Mucosa of rectum (tissue), 2 donors: ENCODE data around the gene WNT9B.

ENCODE experiments used
- H3K27ac ChIP-seq, 2 donors: one replicate each; pipeline ENCODE4 v1.7.0; 2013; ENCODE audit warnings: inconsistent platforms in 2 of 2, low read depth in 2 of 2, low read length in 2 of 2
- H3K27me3 ChIP-seq, 2 donors: one replicate each; pipeline ENCODE4 v1.7.0; 2013; ENCODE audit warnings: low read length in 2 of 2; ENCODE audit not compliant: control insufficient read depth in 2 of 2, insufficient read depth in 2 of 2
- H3K36me3 ChIP-seq, 2 donors: one replicate each; pipeline ENCODE4 v1.7.0; 2013; ENCODE audit warnings: low read length in 2 of 2; ENCODE audit not compliant: control insufficient read depth in 2 of 2, insufficient read depth in 2 of 2
- H3K4me1 ChIP-seq, 2 donors: one replicate each; pipeline ENCODE4 v1.7.0; 2013; ENCODE audit warnings: low read length in 2 of 2, mild to moderate bottlenecking in 1 of 2; ENCODE audit not compliant: control insufficient read depth in 2 of 2, insufficient read depth in 2 of 2
- H3K4me3 ChIP-seq, 2 donors: one replicate each; pipeline ENCODE4 v1.7.0; 2013; ENCODE audit warnings: low read length in 2 of 2
- H3K9ac ChIP-seq, 2 donors: one replicate each; pipeline ENCODE4 v1.7.0; 2013; ENCODE audit warnings: low read length in 2 of 2, low read depth in 1 of 2, mild to moderate bottlenecking in 1 of 2
- H3K9me3 ChIP-seq, 2 donors: one replicate each; pipeline ENCODE4 v1.7.0; 2013; ENCODE audit warnings: low read length in 2 of 2; ENCODE audit not compliant: control insufficient read depth in 2 of 2
- donor health status: healthy.
- donor health status: Normal muscosa, but diverticular disease.

The WNT9B gene

GRCh38 chr17:46822388-46822921 is 28.9 kb upstream of the WNT9B start:
- H3K27ac ChIP-seq: no peak overlapping the region
- H3K27me3 ChIP-seq: peaks cover 41 to 45% of the 10 kb centered on the region in 2 donors
- no peaks in the 10 kb centered on the region for H3K36me3 ChIP-seq
- H3K4me1 ChIP-seq: no peaks in the 10 kb centered on the region
- H3K9me3 ChIP-seq: no peaks in the 10 kb centered on the region
- H3K9ac ChIP-seq: no peak overlapping the region
- no peak overlapping the region for H3K4me3 ChIP-seq

GRCh38 chr17:46823657-46824056 is 27.7 kb upstream of the WNT9B start:
- no peak overlapping the region for H3K4me3 ChIP-seq
- H3K27ac ChIP-seq: no peak overlapping the region
- H3K4me1 ChIP-seq: no peaks in the 10 kb centered on the region
- H3K36me3 ChIP-seq: no peaks in the 10 kb centered on the region
- H3K9me3 ChIP-seq: no peaks in the 10 kb centered on the region
- H3K27me3 ChIP-seq: peaks cover 36 to 40% of the 10 kb centered on the region in 2 donors
- H3K9ac ChIP-seq: no peak overlapping the region

GRCh38 chr17:46826116-46826515 is 25.3 kb upstream of the WNT9B start:
- Histone ChIP-seq H3K27me3 (peaks cover 14 to 17% of the 10 kb centered on the region in 2 donors), H3K9me3 (no peaks in the 10 kb centered on the region), H3K27ac (no peak overlapping the region), H3K4me3 (no peak overlapping the region), H3K4me1 (no peaks in the 10 kb centered on the region), H3K9ac (no peak overlapping the region), H3K36me3 (no peaks in the 10 kb centered on the region)

GRCh38 chr17:46827274-46827673 is 24.1 kb upstream of the WNT9B start:
- no peaks in the 10 kb centered on the region for H3K36me3 ChIP-seq
- peaks cover 4 to 7% of the 10 kb centered on the region in 2 donors for H3K27me3 ChIP-seq
- H3K27ac ChIP-seq: no peak overlapping the region
- H3K4me3 ChIP-seq: no peak overlapping the region
- no peaks in the 10 kb centered on the region for H3K9me3 ChIP-seq
- H3K4me1 ChIP-seq: no peaks in the 10 kb centered on the region
- H3K9ac ChIP-seq: no peak overlapping the region

- H3K9me3 ChIP-seq: no peaks in the 10 kb centered on the region
- H3K9ac ChIP-seq: no peak overlapping the region
- no peaks in the 10 kb centered on the region for H3K36me3 ChIP-seq
- H3K4me3 ChIP-seq: no peak overlapping the region
- H3K27me3 ChIP-seq: peaks cover 0 to 2% of the 10 kb centered on the region in 2 donors
- no peak overlapping the region for H3K27ac ChIP-seq
- H3K4me1 ChIP-seq: no peaks in the 10 kb centered on the region
Measured at GRCh38 chr17:46831573-46832330, 19.6 kb upstream of the WNT9B start.

- Histone ChIP-seq H3K36me3 (no peaks in the 10 kb centered on the region), H3K4me3 (no peak overlapping the region), H3K9ac (no peak overlapping the region), H3K9me3 (no peaks in the 10 kb centered on the region), H3K4me1 (no peaks in the 10 kb centered on the region), H3K27ac (no peak overlapping the region), H3K27me3 (peaks cover 0 to 2% of the 10 kb centered on the region in 2 donors)
Measured at GRCh38 chr17:46832331-46832821, 19.0 kb upstream of the WNT9B start.

GRCh38 chr17:46832945-46833839 is 18.2 kb upstream of the WNT9B start:
- H3K9me3 ChIP-seq: no peaks in the 10 kb centered on the region
- no peaks in the 10 kb centered on the region for H3K36me3 ChIP-seq
- no peak overlapping the region for H3K27ac ChIP-seq
- peaks cover 0 to 4% of the 10 kb centered on the region in 2 donors for H3K27me3 ChIP-seq
- H3K4me1 ChIP-seq: no peaks in the 10 kb centered on the region
- no peak overlapping the region for H3K9ac ChIP-seq
- no peak overlapping the region for H3K4me3 ChIP-seq

- Histone ChIP-seq H3K4me3 (no peak overlapping the region), H3K27ac (no peak overlapping the region), H3K36me3 (no peaks in the 10 kb centered on the region), H3K9ac (no peak overlapping the region), H3K4me1 (no peaks in the 10 kb centered on the region), H3K27me3 (peaks cover 0 to 4% of the 10 kb centered on the region in 2 donors), H3K9me3 (no peaks in the 10 kb centered on the region)
Measured at GRCh38 chr17:46833840-46834208, 17.6 kb upstream of the WNT9B start.

- Histone ChIP-seq H3K27ac (no peak overlapping the region), H3K4me1 (no peaks in the 10 kb centered on the region), H3K36me3 (no peaks in the 10 kb centered on the region), H3K27me3 (peaks cover 0 to 2% of the 10 kb centered on the region in 2 donors), H3K4me3 (no peak overlapping the region), H3K9me3 (no peaks in the 10 kb centered on the region), H3K9ac (no peak overlapping the region)
Measured at GRCh38 chr17:46834846-46835245, 16.5 kb upstream of the WNT9B start.

GRCh38 chr17:46836500-46836899 is 14.9 kb upstream of the WNT9B start:
- Histone ChIP-seq H3K27ac (no peak overlapping the region), H3K9ac (no peak overlapping the region), H3K36me3 (no peaks in the 10 kb centered on the region), H3K4me3 (no peak overlapping the region), H3K9me3 (no peaks in the 10 kb centered on the region), H3K27me3 (peaks cover 6 to 8% of the 10 kb centered on the region in 2 donors), H3K4me1 (no peaks in the 10 kb centered on the region)
